GM21390 (cell line): ENCODE measurements around the gene MCM9.

Experiments
- ATAC-seq: cut with Tn5 transposase; IDR thresholded peaks from one replicate; pipeline ENCODE4 v1.9.1; 2021; ENCODE audit not compliant: unreplicated experiment

MCM9 gene

DNA sequence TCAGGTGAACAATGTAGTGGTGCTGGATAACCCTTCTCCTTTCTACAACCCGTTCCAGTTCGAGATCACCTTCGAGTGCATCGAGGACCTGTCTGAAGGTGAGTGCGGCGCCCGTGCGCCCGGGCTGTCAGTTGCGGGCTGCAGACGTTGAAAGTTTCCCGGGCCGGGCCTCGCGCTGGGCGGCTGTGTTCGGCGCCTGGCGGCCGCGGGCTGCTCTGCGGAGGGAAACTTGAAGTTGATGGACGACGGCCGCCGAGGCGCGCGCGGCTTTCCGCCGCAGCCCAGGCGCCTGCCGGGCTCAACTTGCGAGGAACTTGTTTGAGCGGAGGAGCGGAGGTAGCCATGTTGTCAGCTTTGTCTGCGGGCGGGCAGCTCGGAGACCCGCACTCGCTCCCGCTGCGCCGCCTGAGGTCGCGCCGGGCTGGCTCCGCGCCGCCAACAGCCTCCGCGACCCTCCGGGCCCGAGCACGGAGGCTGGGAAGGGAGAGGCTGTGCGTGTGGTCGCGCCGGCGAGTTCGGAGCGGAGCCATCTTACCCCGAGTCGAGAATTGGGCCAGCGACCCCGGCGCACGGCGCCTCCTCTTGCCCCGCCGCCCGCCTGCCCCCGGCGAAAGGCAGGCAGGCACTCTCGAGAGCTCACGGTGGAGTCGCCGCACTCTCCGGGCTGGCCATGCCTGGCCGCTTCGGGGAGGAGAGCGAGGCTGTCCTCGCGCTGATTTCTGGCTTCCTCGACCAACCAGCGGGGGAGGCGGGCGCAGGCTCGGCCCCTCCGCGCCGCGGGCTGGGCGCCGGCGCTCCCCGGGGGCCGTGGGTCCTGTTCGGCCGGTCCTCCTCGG, 40.3 kb downstream of the MCM9 start:
- ATAC-seq: peak; percentile 28

DNA sequence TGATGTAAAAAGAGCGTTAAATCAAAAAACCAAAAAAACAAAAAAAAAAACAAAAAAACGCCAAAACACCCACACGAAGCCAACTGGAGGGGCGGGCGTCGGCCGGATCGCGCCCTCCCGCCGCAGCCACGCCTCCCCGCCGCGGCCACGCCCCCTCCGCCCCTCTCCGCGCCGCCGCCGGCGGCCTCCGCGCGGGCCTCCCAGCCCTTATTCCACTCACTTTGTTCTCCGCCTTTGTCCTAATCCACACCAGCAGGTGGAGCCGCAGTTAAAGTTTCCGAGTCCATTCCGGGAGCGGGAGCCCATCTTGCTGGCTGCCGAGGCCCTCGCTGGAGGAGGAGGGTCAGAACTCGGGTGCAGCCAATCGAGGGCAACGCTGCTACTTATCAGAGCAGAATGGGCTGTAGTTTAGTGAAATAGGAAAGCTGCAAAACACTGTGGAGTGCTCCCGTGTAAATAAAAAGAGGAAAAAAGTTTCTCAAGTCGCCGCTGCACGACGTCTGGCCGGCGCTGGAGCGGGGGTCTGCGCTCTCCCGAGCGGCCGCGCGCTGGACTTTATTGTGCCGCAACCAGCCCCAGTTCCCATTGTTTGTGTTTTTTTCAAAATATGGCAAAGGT, 41.0 kb downstream of the MCM9 start, which contains the start of gene ASF1A:
TSS of gene ASF1A (plus strand) at position 346 of the 618 bp plus-strand sequence. CDS start at position 608, 262 bp downstream.
- ATAC-seq: peak; percentile 64

GRCh38 chr6:118893064-118893806, 41.7 kb downstream of the MCM9 start:
- ATAC-seq: peak; percentile 15

- no peak for ATAC-seq
Observed at GRCh38 chr6:118892355-118892991, 42.5 kb downstream of the MCM9 start.

DNA sequence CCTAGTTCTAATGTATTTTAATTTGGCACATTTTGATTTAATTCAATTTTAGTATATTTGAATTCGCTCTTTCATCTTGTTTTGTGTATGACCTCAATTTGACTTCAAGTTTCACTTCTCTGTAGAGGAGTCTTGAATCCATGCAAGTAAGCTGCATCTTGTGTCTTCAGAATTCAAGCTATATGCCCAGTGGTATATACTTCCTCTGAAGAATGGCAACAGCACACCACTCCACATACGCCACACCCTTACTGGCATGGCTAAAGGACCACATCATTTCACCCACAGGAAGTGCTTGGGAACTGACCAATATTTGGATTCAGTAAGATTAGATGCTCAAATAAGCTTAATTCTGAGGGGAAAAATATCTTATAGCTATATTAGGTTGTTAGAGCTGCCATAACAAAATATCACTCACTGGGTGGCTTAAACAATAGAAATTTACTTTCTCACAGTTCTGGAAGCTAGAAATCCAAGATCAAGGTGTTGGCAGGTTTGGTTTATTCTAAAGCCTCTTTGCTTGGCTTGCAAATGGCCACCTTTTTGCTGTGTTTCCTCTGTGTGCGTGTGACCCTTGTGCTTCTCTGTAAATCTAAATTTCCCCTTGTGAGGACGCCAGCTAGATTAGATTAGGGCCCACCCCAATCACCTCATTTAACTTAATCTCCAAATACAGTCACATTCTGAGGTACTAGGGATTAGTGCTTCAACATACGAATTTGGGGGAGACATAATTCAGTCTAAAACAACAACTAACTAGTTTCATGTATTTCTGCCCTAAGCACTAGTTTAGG, 43.8 kb downstream of the MCM9 start:
- ATAC-seq: peak; percentile 17

DNA sequence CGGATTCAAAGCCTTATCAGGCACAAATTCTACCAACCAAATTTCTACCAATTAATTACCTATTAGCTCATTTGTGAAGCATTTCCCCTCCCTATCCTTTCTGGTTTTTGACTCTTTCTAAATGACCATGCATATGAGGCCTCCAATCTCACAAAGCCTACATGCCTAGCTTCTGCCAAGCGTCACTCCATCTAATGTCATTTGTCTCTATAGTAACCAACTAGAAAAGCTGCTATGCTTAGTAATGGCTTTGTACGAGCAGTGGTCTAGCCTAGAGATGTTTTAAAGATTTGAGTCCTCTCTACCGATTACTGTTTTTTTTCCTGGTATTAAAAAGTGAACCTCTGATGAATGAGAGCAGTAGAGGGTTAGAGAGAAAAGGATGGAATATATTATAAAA, 45.8 kb downstream of the MCM9 start:
- no peak for ATAC-seq

DNA sequence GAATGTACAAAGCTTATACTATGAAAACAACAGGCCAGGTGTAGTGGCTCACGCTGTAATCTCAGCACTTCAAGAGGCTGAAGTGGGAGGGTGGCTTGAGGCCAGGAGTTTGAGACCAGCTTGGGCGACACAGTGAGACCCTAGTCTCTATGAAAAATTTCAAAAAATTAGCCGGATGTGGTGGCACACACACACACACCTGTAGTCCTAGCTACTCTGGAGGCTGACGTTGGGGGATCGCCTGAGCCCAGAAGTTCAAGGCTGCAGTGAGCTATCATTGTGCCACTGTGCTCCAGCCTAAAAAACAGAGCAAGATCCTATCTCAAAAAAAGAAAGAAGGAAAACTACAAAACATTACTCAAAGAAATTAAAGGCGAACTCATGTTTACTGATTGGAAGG, 48.3 kb downstream of the MCM9 start:
- ATAC-seq: no peak

DNA sequence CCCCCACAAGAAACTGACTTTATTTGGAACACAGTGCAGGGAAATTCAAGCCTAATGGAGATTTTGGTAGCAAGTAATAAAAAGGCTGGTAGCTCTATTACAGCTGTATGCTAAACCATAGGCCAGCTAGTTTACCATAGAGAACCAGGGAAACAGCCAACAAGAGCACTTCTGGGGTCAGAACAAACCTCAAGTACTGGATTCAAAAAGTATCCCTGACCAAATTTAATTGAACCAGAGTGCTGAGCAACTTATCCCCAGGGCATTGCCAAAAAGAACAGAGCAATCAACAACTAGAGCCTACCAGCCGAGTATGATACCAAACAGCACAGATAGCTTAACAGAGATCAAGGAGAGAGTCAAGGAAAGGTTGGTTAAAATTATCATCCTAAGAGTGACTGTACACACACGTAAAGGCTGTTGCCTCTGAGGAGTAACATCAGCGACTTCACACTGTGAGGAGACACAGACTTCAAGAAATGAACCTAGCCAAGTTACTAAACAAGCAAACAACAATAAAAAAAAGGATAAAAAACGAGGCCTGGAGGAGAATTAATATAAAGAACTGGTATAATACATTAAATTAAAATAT, 52.5 kb downstream of the MCM9 start:
- ATAC-seq: no peak

- ATAC-seq: peak; percentile 88
Observed at GRCh38 chr6:118881440-118882313, 53.3 kb downstream of the MCM9 start.

- no peak for ATAC-seq
Observed at GRCh38 chr6:118877806-118878205, 57.2 kb downstream of the MCM9 start.

DNA sequence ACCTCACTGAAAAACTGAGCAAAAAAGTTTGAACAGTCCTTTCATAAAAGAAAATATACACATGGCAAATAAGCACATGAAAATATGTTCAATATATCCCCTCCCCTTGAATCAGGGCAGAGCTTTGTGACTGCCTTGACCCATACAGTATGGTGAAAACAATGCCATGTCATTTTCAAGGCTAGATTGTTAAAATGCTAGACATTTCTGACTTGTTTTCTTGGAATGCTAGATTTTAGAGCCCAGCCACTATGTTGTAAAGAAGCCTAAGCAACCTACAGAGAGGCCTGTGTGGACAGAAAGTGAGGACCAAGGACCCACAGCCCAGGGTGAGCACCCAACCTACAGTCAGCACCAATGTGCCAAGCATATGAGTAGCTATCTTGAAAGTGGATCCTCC, 58.1 kb downstream of the MCM9 start:
- no peak for ATAC-seq

- ATAC-seq: no peak
Observed at GRCh38 chr6:118876198-118876597, 58.8 kb downstream of the MCM9 start.

GRCh38 chr6:118875672-118876071, 59.3 kb downstream of the MCM9 start:
- ATAC-seq: no peak

DNA sequence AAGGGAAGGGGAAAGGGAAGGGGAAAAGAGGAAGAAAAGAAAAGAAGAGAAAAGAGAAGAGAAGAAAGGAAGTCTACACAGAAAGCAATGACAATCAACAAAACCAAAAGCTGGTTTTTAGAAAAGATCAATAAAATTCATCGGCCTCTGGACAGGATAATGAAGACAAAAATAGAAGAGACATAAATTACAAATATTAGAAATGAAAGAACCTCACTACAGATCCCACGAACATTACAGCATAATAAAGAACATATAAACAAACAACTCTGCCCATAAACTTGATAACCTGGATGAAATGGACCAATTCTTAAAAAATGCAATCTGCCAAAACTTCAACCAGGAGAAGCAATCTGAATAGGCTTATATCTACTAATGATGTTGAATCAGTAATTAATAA, 61.7 kb downstream of the MCM9 start:
- ATAC-seq: no peak

- ATAC-seq: no peak
Observed at GRCh38 chr6:118872726-118873125, 62.2 kb downstream of the MCM9 start.

DNA sequence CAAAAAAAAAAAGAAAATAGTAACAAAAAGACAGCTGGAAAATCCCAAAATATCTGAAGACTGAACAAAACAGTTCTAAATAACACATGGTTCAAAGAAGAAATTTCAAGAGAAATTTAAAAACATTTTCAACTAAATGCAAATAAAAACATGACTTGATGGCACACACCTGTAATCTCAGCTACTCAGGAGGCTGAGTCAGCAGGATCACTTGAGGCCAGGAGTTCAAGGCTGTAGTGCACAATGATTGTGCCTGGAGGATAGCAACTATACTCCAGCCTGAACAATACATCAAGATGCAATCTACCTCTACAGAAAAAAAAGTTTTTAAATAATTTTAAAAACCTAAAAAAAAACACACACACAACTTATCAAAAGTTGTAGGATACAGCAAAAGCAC, 62.6 kb downstream of the MCM9 start:
- ATAC-seq: no peak

DNA sequence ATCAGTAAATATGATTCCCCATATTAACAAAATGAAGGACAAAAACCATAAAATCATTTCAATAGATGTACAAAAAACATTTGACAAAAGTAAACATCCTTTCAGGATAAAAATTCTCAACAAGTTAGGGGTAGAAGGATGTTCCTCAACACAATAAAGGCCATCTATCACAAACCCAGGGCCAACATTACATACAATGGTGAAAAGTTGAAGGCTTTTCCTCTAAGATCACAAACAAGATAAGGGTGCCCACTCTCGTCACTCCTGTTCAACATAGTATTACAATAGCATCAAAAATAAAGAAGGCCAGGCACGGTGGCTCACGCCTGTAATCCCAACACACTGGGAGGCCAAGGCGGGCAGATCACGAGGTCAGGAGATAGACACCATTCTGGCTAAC, 63.6 kb downstream of the MCM9 start:
- no peak for ATAC-seq

GRCh38 chr6:118869894-118870589, 64.9 kb downstream of the MCM9 start:
- ATAC-seq: no peak

DNA sequence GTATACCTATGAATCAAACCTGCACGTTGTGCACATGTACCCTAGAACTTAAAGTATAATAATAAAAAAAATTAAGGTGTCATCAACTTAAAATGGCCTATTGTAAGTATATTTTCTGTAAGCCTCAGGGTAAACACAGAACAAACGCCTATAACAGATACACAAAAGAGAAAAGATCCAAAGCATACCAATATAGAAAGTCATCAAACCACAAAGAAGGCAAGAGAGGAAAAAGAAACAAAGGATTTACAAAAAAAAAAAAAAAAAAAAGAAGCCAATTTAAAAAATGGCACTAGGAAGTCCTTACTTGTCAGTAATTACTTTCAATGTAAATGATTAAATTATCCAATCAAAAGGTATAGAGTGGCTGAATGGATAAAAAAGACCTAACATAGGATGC, 65.6 kb downstream of the MCM9 start:
- no peak for ATAC-seq
